IMR-90 (cell line): ENCODE data around the gene EXO1. TPM values are rescaled to one million over a fixed set of nuclear protein-coding genes. Genes with fewer than 3 reads are reported as not detected.
A peak's percentile ranks its signal among the peaks of the same experiment; 100 is the strongest.

Experiments used
- ATAC-seq: fragments of 200-7000 bp; cut with Tn5 transposase; 2 replicates; pipeline ENCODE4 v1.9.1; 2020; ENCODE audit warnings: low read depth, mild to moderate bottlenecking, moderate library complexity
- BruUV-seq: library from RNA; stranded (reverse); fragments of 400-500 nt; replicated peaks from 2 replicates; lab custom pipeline; 2021; lab: Mats Ljungman, UMichigan
- CTCF ChIA-PET: fragments of 300-600 bp; formaldehyde crosslinking; extraction: SDS; loops from one replicate; lab custom pipeline; 2021; ENCODE audit warnings: antibody characterized with exemption; lab: Yijun Ruan, JAX
- POLR2A ChIA-PET: fragments of 300-600 bp; sonication (Branson Sonifier 250); formaldehyde crosslinking; loops from one replicate; lab custom pipeline; 2022; ENCODE audit warnings: antibody characterized with exemption; ENCODE audit not compliant: unreplicated experiment; lab: Charles Lee
- DNase-seq: peaks from one replicate; pipeline ENCODE4 v3.0.0; 2013
- H2AFZ ChIP-seq: replicated peaks from 2 replicates; pipeline ENCODE3; 2013; ENCODE audit warnings: low read length, mild to moderate bottlenecking; ENCODE audit not compliant: poor library complexity
- H2AK5ac ChIP-seq: 2 replicates; pipeline ENCODE4 v1.6.1; 2013; ENCODE audit warnings: low read depth, low read length, inconsistent platforms
- H2AK9ac ChIP-seq: replicated peaks from 2 replicates; pipeline ENCODE3; 2013; ENCODE audit warnings: mild to moderate bottlenecking, low read depth, low read length, moderate library complexity; ENCODE audit not compliant: poor library complexity
- H2BK120ac ChIP-seq: 2 replicates; pipeline ENCODE4 v1.6.1; 2013; ENCODE audit warnings: low read depth, low read length, inconsistent platforms
- H2BK15ac ChIP-seq: 3 replicates; pipeline ENCODE4 v1.6.1; 2013; ENCODE audit warnings: low read depth, low read length, inconsistent platforms
- H2BK20ac ChIP-seq: 2 replicates; pipeline ENCODE4 v1.6.1; 2013; ENCODE audit warnings: low read depth, mild to moderate bottlenecking, inconsistent platforms, low read length, moderate library complexity
- H2BK5ac ChIP-seq: 2 replicates; pipeline ENCODE4 v1.6.1; 2013; ENCODE audit warnings: mild to moderate bottlenecking, low read depth, low read length, inconsistent platforms; ENCODE audit not compliant: poor library complexity, severe bottlenecking
- H3K14ac ChIP-seq: replicated peaks from 2 replicates; pipeline ENCODE4 v1.6.1; 2013; ENCODE audit warnings: low read depth, low read length, inconsistent platforms
- H3K18ac ChIP-seq: 2 replicates; pipeline ENCODE4 v1.6.1; 2013; ENCODE audit warnings: low read depth, low read length, control low read depth
- H3K23ac ChIP-seq: 2 replicates; pipeline ENCODE4 v1.6.1; 2013; ENCODE audit warnings: low read depth, low read length, inconsistent platforms
- H3K27ac ChIP-seq: 2 replicates; pipeline ENCODE4 v1.5.1; 2013; ENCODE audit warnings: mild to moderate bottlenecking, control low read depth, low read length; ENCODE audit not compliant: insufficient read depth
- H3K27me3 ChIP-seq: 2 replicates; pipeline ENCODE4 v1.6.1; 2013; ENCODE audit warnings: low read length; ENCODE audit not compliant: control insufficient read depth, insufficient read depth
- H3K36me3 ChIP-seq: 2 replicates; pipeline ENCODE4 v1.6.1; 2013; ENCODE audit warnings: low read length, mixed read lengths; ENCODE audit not compliant: control insufficient read depth, insufficient read depth
- H3K4ac ChIP-seq: 2 replicates; pipeline ENCODE4 v1.6.1; 2013; ENCODE audit warnings: low read depth, low read length, inconsistent platforms
- H3K4me1 ChIP-seq: 2 replicates; pipeline ENCODE4 v1.6.1; 2013; ENCODE audit warnings: low read length, mixed read lengths; ENCODE audit not compliant: control insufficient read depth, insufficient read depth
- H3K4me2 ChIP-seq: 2 replicates; pipeline ENCODE4 v1.6.1; 2013; ENCODE audit warnings: low read depth, mild to moderate bottlenecking, control low read depth, low read length, moderate library complexity
- H3K4me3 ChIP-seq: 2 replicates; pipeline ENCODE4 v1.5.1; 2013; ENCODE audit warnings: low read depth, mild to moderate bottlenecking, control low read depth, low read length, moderate library complexity; ENCODE audit not compliant: insufficient read depth
- H3K56ac ChIP-seq: 2 replicates; pipeline ENCODE4 v1.6.1; 2013; ENCODE audit warnings: low read length, inconsistent platforms; ENCODE audit not compliant: insufficient read depth; ENCODE audit errors: extremely low read depth
- H3K79me1 ChIP-seq, 2 experiments: 2 replicates each; pipeline ENCODE4 v1.6.1; 2013; ENCODE audit warnings: low read length in 2 of 2, inconsistent platforms in 1 of 2, low read depth in 1 of 2
- H3K9ac ChIP-seq: 2 replicates; pipeline ENCODE4 v1.6.1; 2013; ENCODE audit warnings: low read depth, low read length, control low read depth
- H3K9me1 ChIP-seq: 2 replicates; pipeline ENCODE4 v1.6.1; 2013; ENCODE audit warnings: low read length, inconsistent platforms; ENCODE audit not compliant: insufficient read depth
- H3K9me3 ChIP-seq: 2 replicates; pipeline ENCODE4 v1.6.1; 2013; ENCODE audit warnings: low read length; ENCODE audit not compliant: control insufficient read depth, insufficient read depth
- H4K20me1 ChIP-seq: 2 replicates; pipeline ENCODE4 v1.6.1; 2013; ENCODE audit warnings: low read length, inconsistent platforms; ENCODE audit not compliant: insufficient read depth
- H4K5ac ChIP-seq: 2 replicates; pipeline ENCODE4 v1.6.1; 2013; ENCODE audit warnings: mild to moderate bottlenecking, low read depth, low read length, control low read depth
- H4K8ac ChIP-seq, 2 experiments: 2 replicates each; pipeline ENCODE4 v1.6.1; 2013; ENCODE audit warnings: low read depth in 2 of 2, low read length in 2 of 2, control low read depth in 1 of 2, inconsistent platforms in 1 of 2
- H4K91ac ChIP-seq: 2 replicates; pipeline ENCODE4 v1.6.1; 2013; ENCODE audit warnings: low read depth, low read length, inconsistent platforms; ENCODE audit not compliant: insufficient read depth
- BHLHE40 ChIP-seq: fragments of 150-350 bp; IDR thresholded peaks from 2 replicates; pipeline ENCODE4 v1.6.1; 2016; ENCODE audit warnings: mild to moderate bottlenecking, low read depth, low read length
- CEBPB ChIP-seq: IDR thresholded peaks from 2 replicates; pipeline ENCODE4 v1.6.1; 2012; ENCODE audit warnings: low read depth, low read length, improper control_type of control experiment
- CHD1 ChIP-seq: IDR thresholded peaks from 2 replicates; pipeline ENCODE4 v1.6.1; 2012; ENCODE audit warnings: low read depth, low read length, improper control_type of control experiment
- FOS ChIP-seq: fragments of 150-350 bp; IDR thresholded peaks from 2 replicates; pipeline ENCODE4 v1.6.1; 2016; ENCODE audit warnings: low read depth, low read length
- MAFK ChIP-seq: IDR thresholded peaks from 2 replicates; pipeline ENCODE4 v1.6.1; 2012; ENCODE audit warnings: low read depth, low read length, improper control_type of control experiment
- MAZ ChIP-seq: IDR thresholded peaks from 2 replicates; pipeline ENCODE4 v1.6.1; 2012; ENCODE audit warnings: low read depth, mild to moderate bottlenecking, low read length, improper control_type of control experiment, moderate library complexity, borderline replicate concordance
- MXI1 ChIP-seq: IDR thresholded peaks from 2 replicates; pipeline ENCODE4 v1.6.1; 2012; ENCODE audit warnings: low read depth, mild to moderate bottlenecking, low read length, moderate library complexity, borderline replicate concordance
- NFE2L2 ChIP-seq: fragments of 150-350 bp; IDR thresholded peaks from 2 replicates; pipeline ENCODE4 v1.6.1; 2016; ENCODE audit warnings: low read depth, mild to moderate bottlenecking, low read length
- POLR2A ChIP-seq: IDR thresholded peaks from 2 replicates; pipeline ENCODE4 v1.6.1; 2012; ENCODE audit warnings: mild to moderate bottlenecking, low read depth, low read length
- RAD21 ChIP-seq: IDR thresholded peaks from 2 replicates; pipeline ENCODE4 v1.6.1; 2012; ENCODE audit warnings: low read length, improper control_type of control experiment
- RCOR1 ChIP-seq: IDR thresholded peaks from 2 replicates; pipeline ENCODE4 v1.6.1; 2012; ENCODE audit warnings: mild to moderate bottlenecking, low read length, improper control_type of control experiment; ENCODE audit not compliant: insufficient replicate concordance
- RFX5 ChIP-seq: IDR thresholded peaks from 2 replicates; pipeline ENCODE4 v1.8.0; 2012; ENCODE audit warnings: low read depth, mild to moderate bottlenecking, low read length, moderate library complexity
- SMC3 ChIP-seq: fragments of 150-350 bp; IDR thresholded peaks from 2 replicates; pipeline ENCODE4 v1.6.1; 2016; ENCODE audit warnings: low read depth, mild to moderate bottlenecking, antibody characterized with exemption, low read length, moderate library complexity
- WGBS, 2 experiments: methylation state at CpG; one replicate each; pipeline versions ENCODE4 v1.1.5 to v1.1.7; 2013; ENCODE audit warnings: missing lambda C conversion rate in 2 of 2; ENCODE audit not compliant: insufficient read length in 1 of 2; ENCODE audit errors: extremely low coverage in 2 of 2; 5-methylcytosine and 5-hydroxymethylcytosine counted together
- dilution Hi-C: fragments of 300-500 bp; cut with HindIII; formaldehyde crosslinking; loops from one replicate; pipeline ENCODE4 v1.14.3; 2018; ENCODE audit warnings: low sequenced_read_pairs; ENCODE audit not compliant: unreplicated experiment
- in situ Hi-C: fragments of 300-500 bp; cut with MboI; formaldehyde crosslinking; loops from 3 replicates; pipeline ENCODE4 v1.14.3; 2019; ENCODE audit warnings: low sequenced_read_pairs, inconsistent platforms, mixed read lengths
- intact Hi-C: fragments of 100-400 bp; cut with micrococcal nuclease; formaldehyde crosslinking; loops from 2 replicates; pipeline ENCODE4 v1.10.0; 2022
- polyA plus RNA-seq, 3 experiments: library from polyadenylated mRNA; depleted of rRNA; stranded (reverse); fragments of >200 nt; gene quantifications; 2 replicates each; pipeline ENCODE4 v1.2.3, GENCODE V29; 2012; ENCODE audit warnings: low replicate concordance in 1 of 3
- total RNA-seq: library from RNA; depleted of rRNA; stranded (reverse); fragments of >200 nt; gene quantifications from 2 replicates; pipeline ENCODE4 v1.2.3, GENCODE V29; 2012
- TF ChIP-seq, protein P1 (sequence below): fragments of 150-350 bp; IDR thresholded peaks from 2 replicates; pipeline ENCODE4 v1.6.1; 2016; ENCODE audit warnings: low read depth, mild to moderate bottlenecking, low read length, moderate library complexity, borderline replicate concordance
- TF ChIP-seq, protein P2 (sequence below): conservative IDR thresholded peaks from 2 replicates; pipeline ENCODE4 v1.5.1; 2012; ENCODE audit warnings: mild to moderate bottlenecking, low read depth, low read length, improper control_type of control experiment
- TF ChIP-seq, protein P3 (sequence below): fragments of 150-350 bp; IDR thresholded peaks from 2 replicates; pipeline ENCODE4 v1.6.1; 2017; ENCODE audit warnings: mild to moderate bottlenecking, antibody characterized with exemption, low read length, low read depth

EXO1 gene
- total and polyA plus RNA-seq, 2 of the 4 experiments (the other 2 are of a cell fraction) = 5.1 to 12.9 TPM

DNA sequence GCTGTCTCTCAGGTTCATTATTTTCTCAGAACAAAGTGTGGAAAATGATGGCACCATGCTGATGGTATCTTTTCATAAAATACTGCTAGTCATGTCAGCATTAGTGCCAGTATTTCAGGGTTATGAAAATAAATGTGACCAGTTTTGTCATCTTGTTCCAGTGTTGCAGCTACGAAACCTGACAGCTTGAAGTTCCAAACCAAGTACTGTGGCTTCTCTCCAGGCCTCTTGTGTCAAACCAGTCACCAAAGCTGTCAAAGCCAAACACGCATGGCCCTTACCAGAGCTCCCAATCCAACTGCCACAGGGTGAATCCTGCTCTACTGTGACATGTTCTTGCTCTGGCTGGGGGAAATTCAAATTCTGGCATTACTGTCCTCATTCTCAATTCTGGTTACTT is 20.7 kb upstream of the EXO1 start:
- Histone ChIP-seq H4K5ac (peak overlapping the region; percentile 72; the same call in 1 of the 2 replicates), H3K9me3 (no peaks in the 10 kb centered on the region), H3K56ac (no peak overlapping the region), H2AK9ac (no peak overlapping the region), H4K20me1 (no peaks in the 10 kb centered on the region), H2BK20ac (peak overlapping the region; percentile 41), H3K14ac (no peak overlapping the region), H2BK15ac (no peak overlapping the region), H2BK120ac (peak overlapping the region; percentile 21), H3K79me1 (no peaks in the 10 kb centered on the region), H3K4ac (peak overlapping the region; percentile 7; the same call in 1 of the 2 replicates), H2BK5ac (no peak overlapping the region), H3K23ac (no peak overlapping the region), H4K8ac (no peak overlapping the region), H3K27me3 (no peaks in the 10 kb centered on the region), H3K9me1 (0 out of 2 replicates have a peak, but pooled peaks cover 5% of the 10 kb centered on the region), H3K27ac (no peak overlapping the region), H3K4me3 (no peak overlapping the region), H3K18ac (peak overlapping the region; percentile 72), H3K4me2 (no peak overlapping the region), H3K4me1 (peaks cover 6% of the 10 kb centered on the region), H3K9ac (no peak overlapping the region), H2AFZ (no peak overlapping the region), H4K91ac (peak overlapping the region; percentile 45; the same call in 1 of the 2 replicates), H3K36me3 (no peaks in the 10 kb centered on the region), H2AK5ac (no peak overlapping the region)
- no TSS peak for BruUV-seq
- WGBS, 2 experiments = 100% methylated on average over 1 of the region's 2 CpGs; no CpG with 5 or more reads in 1 of the 2 experiments
- ATAC-seq (no peak), DNase-seq (no peak)
- in situ Hi-C loops = no loop called here
- ChIA-PET CTCF (interaction anchor here (0.7 kb wide), 1 partner anchor 221 kb away, joined by 3 read pairs; no protein-coding TSS in a partner anchor), POLR2A (no interaction called here)
- intact Hi-C loops = no loop called here
- dilution Hi-C loops = no loop called here
- TF ChIP-seq SMC3 = no peak
- no peak for TF ChIP-seq FOS
- TF ChIP-seq CEBPB = no peak
- TF ChIP-seq, protein P1, sequence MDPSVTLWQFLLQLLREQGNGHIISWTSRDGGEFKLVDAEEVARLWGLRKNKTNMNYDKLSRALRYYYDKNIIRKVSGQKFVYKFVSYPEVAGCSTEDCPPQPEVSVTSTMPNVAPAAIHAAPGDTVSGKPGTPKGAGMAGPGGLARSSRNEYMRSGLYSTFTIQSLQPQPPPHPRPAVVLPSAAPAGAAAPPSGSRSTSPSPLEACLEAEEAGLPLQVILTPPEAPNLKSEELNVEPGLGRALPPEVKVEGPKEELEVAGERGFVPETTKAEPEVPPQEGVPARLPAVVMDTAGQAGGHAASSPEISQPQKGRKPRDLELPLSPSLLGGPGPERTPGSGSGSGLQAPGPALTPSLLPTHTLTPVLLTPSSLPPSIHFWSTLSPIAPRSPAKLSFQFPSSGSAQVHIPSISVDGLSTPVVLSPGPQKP = no peak
- TF ChIP-seq, protein P2, sequence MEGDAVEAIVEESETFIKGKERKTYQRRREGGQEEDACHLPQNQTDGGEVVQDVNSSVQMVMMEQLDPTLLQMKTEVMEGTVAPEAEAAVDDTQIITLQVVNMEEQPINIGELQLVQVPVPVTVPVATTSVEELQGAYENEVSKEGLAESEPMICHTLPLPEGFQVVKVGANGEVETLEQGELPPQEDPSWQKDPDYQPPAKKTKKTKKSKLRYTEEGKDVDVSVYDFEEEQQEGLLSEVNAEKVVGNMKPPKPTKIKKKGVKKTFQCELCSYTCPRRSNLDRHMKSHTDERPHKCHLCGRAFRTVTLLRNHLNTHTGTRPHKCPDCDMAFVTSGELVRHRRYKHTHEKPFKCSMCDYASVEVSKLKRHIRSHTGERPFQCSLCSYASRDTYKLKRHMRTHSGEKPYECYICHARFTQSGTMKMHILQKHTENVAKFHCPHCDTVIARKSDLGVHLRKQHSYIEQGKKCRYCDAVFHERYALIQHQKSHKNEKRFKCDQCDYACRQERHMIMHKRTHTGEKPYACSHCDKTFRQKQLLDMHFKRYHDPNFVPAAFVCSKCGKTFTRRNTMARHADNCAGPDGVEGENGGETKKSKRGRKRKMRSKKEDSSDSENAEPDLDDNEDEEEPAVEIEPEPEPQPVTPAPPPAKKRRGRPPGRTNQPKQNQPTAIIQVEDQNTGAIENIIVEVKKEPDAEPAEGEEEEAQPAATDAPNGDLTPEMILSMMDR = no peak
- no peak for TF ChIP-seq NFE2L2
- no peak for TF ChIP-seq CHD1
- TF ChIP-seq BHLHE40 = no peak
- TF ChIP-seq MAFK = no peak
- TF ChIP-seq RFX5 = no peak
- TF ChIP-seq MAZ = no peak
- TF ChIP-seq, protein P3, sequence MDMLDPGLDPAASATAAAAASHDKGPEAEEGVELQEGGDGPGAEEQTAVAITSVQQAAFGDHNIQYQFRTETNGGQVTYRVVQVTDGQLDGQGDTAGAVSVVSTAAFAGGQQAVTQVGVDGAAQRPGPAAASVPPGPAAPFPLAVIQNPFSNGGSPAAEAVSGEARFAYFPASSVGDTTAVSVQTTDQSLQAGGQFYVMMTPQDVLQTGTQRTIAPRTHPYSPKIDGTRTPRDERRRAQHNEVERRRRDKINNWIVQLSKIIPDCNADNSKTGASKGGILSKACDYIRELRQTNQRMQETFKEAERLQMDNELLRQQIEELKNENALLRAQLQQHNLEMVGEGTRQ = no peak
- TF ChIP-seq RAD21 = no peak
- TF ChIP-seq MXI1 = no peak
- no peak for TF ChIP-seq RCOR1
- no peak for TF ChIP-seq POLR2A
